Measurements from ENCODE around the gene DRD3. TPM values are rescaled to one million over a fixed set of nuclear protein-coding genes. Genes with fewer than 3 reads are reported as not detected.

The DRD3 gene
- total and polyA plus RNA-seq, 2 donors (not counting 3 experiments of a cell fraction or from before 2014, with no cell fraction given), result not detected

DNA sequence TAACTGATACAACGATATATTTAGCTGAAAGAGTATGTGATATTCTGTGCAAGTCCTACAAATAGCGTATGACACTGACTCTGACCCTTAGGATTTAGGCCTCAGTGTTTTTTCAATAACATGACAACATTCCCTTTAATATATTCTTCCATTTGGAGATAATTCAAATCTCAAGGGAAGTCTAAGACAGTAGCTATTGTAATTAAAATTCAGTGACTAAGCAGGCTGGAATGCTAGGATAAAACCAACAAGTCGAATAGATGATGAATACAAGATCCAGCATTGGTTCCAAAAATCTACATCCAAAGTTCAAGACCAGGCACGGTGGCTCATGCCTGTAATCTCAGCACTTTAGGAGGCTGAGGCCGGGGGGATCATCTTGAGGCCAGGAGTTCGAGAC is 66.2 kb downstream of the DRD3 start:
- Histone ChIP-seq H2AFZ (ENCODE audit: low read depth, low read length) (no peak overlapping the region), H3K4me2 (ENCODE audit: insufficient read depth, low read length) (no peak overlapping the region), H4K20me1 (replicated peaks; ENCODE audit: control insufficient read depth, extremely low read depth, insufficient read depth, low read length) (no peaks in the 10 kb centered on the region), H3K9ac (replicated peaks; ENCODE audit: extremely low read depth, insufficient read depth, low read length) (no peak overlapping the region), H3K9me3 (replicated peaks; ENCODE audit: control insufficient read depth, insufficient read depth, low read length) (no peaks in the 10 kb centered on the region), H3K9me1 (replicated peaks; ENCODE audit: control insufficient read depth, extremely low read depth, insufficient read depth, low read length) (no peaks in the 10 kb centered on the region), H3K4me3 (replicated peaks in 1 of 3; ENCODE audit: insufficient read depth in 1 of 3, low read depth in 1 of 3, low read length in 3 of 3) (no peak overlapping the region), H3K27ac (ENCODE audit: insufficient read depth, low read depth, low read length) (no peak overlapping the region), H3K4me1 (ENCODE audit: control insufficient read depth, extremely low read depth, insufficient read depth, low read length) (peaks cover 7% of the 10 kb centered on the region), H3K79me2 (ENCODE audit: control insufficient read depth, insufficient read depth, low read length) (no peaks in the 10 kb centered on the region), H3K27me3 (ENCODE audit: control insufficient read depth in 2 of 2, insufficient read depth in 2 of 2, low read length in 2 of 2) (no peaks in the 10 kb centered on the region), H3K36me3 (ENCODE audit: control insufficient read depth in 2 of 2, extremely low read depth in 1 of 2, insufficient read depth in 2 of 2, low read length in 2 of 2) (no peaks in the 10 kb centered on the region)
- FAIRE-seq (peak; percentile 12), DNase-seq (ENCODE audit: low read depth, low spot score) (peak; percentile 22)
- BruUV-seq (replicated peaks), result no TSS peak
- intact Hi-C loops (cut with micrococcal nuclease), result no loop called here
- POLR2A ChIA-PET, result no interaction called here
- CTCF ChIA-PET, result interaction anchor here (0.7 to 1.7 kb wide), 2 partner anchors 20 to 42 kb away, joined by 3 read pairs; no protein-coding TSS in a partner anchor
- dilution Hi-C loops (cut with MboI; ENCODE audit: extremely low pct_ligation_motif_present, low sequenced_read_pairs), result no loop called here
- TF ChIP-seq POLR2AphosphoS5 (IDR thresholded peaks at IDR 0.05; ENCODE audit: insufficient read depth, low read depth, low read length) (no peak), JUN (IDR thresholded peaks at IDR 0.05; ENCODE audit: borderline replicate concordance, insufficient read depth, insufficient read length, low read depth) (peak; percentile 34), FOS (IDR thresholded peaks at IDR 0.05; ENCODE audit: borderline replicate concordance, insufficient read depth, low read length) (no peak), POLR2A (IDR thresholded peaks at IDR 0.05; ENCODE audit: low read depth, low read length) (no peak)
- TF ChIP-seq, protein P1, sequence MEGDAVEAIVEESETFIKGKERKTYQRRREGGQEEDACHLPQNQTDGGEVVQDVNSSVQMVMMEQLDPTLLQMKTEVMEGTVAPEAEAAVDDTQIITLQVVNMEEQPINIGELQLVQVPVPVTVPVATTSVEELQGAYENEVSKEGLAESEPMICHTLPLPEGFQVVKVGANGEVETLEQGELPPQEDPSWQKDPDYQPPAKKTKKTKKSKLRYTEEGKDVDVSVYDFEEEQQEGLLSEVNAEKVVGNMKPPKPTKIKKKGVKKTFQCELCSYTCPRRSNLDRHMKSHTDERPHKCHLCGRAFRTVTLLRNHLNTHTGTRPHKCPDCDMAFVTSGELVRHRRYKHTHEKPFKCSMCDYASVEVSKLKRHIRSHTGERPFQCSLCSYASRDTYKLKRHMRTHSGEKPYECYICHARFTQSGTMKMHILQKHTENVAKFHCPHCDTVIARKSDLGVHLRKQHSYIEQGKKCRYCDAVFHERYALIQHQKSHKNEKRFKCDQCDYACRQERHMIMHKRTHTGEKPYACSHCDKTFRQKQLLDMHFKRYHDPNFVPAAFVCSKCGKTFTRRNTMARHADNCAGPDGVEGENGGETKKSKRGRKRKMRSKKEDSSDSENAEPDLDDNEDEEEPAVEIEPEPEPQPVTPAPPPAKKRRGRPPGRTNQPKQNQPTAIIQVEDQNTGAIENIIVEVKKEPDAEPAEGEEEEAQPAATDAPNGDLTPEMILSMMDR (IDR thresholded peaks at IDR 0.05; ENCODE audit: extremely low read depth in 1 of 2, insufficient read depth in 1 of 2, low read depth in 1 of 2, low read length in 2 of 2), result no peak
